Measurements from ENCODE around the gene GPI. TPM values are rescaled to one million over a fixed set of nuclear protein-coding genes. Genes with fewer than 3 reads are reported as not detected.
"Not testable (repeated sequence)": the region's sequence is repeated elsewhere in the genome, so short reads cannot be mapped to it uniquely, and the experiment has no call there.

Gene GPI
- total RNA-seq, 1 donor from 2014 or later = 192 TPM

DNA sequence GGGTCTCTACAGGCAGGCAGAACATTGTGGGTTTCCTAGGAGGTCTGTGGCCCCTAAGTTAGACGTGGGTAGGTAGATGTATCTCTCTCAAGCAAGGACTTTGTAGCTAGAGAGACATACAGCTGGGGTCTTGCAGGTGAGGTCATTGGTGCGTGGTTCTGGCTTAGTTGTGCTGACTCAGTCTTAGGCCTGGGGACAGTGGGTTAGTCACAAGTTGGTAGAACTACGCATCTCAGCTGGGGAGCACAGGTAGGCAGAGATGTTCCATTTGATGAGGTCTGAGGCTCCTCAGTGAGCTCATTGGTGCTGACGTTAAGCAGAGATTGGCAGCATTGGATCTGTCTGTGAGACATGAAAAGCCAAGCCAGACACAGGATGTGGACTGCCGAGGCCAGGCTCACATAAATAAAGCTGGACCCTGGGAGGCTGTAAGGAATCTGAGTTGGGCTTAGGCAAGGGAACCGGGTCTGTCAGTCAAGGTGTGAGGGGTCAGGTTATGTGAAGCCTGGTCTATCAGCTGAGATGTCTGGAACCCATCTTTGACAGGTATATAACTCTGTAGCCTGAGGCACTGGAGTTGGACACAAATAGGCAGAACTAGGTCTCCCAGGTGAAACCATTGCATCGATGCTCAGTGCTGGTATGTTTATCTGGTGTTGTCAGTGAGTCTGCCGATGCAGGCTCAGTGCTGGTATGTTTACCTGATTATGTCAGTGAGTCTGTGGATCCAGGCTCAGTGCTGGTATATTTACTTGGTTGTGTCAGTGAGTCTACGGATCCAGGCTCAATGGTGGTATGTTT lies 21.8 kb downstream of the GPI start:
- Mint-ChIP-seq H3K36me3 (ENCODE audit: unreplicated experiment) (peaks cover 39% of the 10 kb centered on the region), H3K27ac (ENCODE audit: unreplicated experiment) (no peak overlapping the region)

DNA sequence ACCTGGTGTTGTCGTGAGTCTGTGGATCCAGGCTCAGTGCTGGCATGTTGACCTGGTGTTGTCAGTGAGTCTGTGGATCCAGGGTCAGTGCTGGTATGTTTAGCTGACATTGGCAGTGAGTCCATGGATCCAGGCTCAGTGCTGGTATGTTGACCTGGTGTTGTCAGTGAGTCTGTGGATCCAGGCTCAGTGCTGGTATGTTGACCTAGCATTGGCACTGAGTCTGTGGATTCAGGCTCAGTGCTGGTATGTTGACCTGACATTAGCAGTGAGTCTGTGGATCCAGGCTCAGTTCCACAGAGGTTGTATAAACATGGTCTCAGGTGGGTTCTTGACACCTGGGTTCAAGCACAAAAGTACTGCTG lies 22.4 kb downstream of the GPI start:
- DNase-seq (ENCODE audit: extremely low spot score, unreplicated experiment) = no peak
- Mint-ChIP-seq H3K27ac (ENCODE audit: unreplicated experiment) (no peak overlapping the region), H3K36me3 (ENCODE audit: unreplicated experiment) (peaks cover 38% of the 10 kb centered on the region), H3K9me3 (ENCODE audit: unreplicated experiment) (no peaks in the 10 kb centered on the region), H3K4me3 (ENCODE audit: unreplicated experiment) (no peak overlapping the region), H3K4me1 (ENCODE audit: unreplicated experiment) (no peaks in the 10 kb centered on the region), H3K27me3 (ENCODE audit: unreplicated experiment) (no peaks in the 10 kb centered on the region)
- TF ChIP-seq, protein P1, sequence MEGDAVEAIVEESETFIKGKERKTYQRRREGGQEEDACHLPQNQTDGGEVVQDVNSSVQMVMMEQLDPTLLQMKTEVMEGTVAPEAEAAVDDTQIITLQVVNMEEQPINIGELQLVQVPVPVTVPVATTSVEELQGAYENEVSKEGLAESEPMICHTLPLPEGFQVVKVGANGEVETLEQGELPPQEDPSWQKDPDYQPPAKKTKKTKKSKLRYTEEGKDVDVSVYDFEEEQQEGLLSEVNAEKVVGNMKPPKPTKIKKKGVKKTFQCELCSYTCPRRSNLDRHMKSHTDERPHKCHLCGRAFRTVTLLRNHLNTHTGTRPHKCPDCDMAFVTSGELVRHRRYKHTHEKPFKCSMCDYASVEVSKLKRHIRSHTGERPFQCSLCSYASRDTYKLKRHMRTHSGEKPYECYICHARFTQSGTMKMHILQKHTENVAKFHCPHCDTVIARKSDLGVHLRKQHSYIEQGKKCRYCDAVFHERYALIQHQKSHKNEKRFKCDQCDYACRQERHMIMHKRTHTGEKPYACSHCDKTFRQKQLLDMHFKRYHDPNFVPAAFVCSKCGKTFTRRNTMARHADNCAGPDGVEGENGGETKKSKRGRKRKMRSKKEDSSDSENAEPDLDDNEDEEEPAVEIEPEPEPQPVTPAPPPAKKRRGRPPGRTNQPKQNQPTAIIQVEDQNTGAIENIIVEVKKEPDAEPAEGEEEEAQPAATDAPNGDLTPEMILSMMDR (IDR thresholded peaks at IDR 0.05) = no peak

More for the DNA sequence above, 21.8 kb downstream of the GPI start:
- Mint-ChIP-seq H3K4me1 (ENCODE audit: unreplicated experiment) (no peaks in the 10 kb centered on the region), H3K27me3 (ENCODE audit: unreplicated experiment) (no peaks in the 10 kb centered on the region), H3K4me3 (ENCODE audit: unreplicated experiment) (no peak overlapping the region), H3K9me3 (ENCODE audit: unreplicated experiment) (no peaks in the 10 kb centered on the region)
- no peak for DNase-seq (ENCODE audit: extremely low spot score, unreplicated experiment)
- TF ChIP-seq, protein P1 (IDR thresholded peaks at IDR 0.05) = no peak

DNA sequence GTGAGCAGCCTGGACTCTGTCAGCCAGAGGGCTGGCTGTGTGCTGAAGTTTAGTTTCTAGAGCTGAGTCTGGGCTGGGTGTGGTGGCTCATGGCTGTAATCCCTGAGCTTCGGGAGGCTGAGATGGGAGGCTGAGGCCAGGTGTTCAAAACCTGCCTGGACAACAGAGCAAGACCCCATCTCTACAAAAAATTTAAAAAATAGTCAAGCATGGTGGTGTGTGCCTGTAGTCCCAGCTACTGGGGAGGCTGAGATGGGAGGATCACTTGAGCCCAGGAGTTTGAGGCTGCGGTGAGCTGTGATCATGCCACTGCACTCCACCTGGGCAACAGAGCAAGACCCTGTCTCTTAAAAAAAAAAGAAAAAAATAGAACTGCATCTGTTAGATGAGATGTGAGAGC lies 23.7 kb downstream of the GPI start:
- not testable (repeated sequence) for H3K27me3 Mint-ChIP-seq (ENCODE audit: unreplicated experiment); H3K9me3 Mint-ChIP-seq (ENCODE audit: unreplicated experiment); DNase-seq (ENCODE audit: extremely low spot score, unreplicated experiment); H3K4me3 Mint-ChIP-seq (ENCODE audit: unreplicated experiment); H3K4me1 Mint-ChIP-seq (ENCODE audit: unreplicated experiment); H3K27ac Mint-ChIP-seq (ENCODE audit: unreplicated experiment)
- H3K36me3 Mint-ChIP-seq (ENCODE audit: unreplicated experiment) = peaks cover 24% of the 10 kb centered on the region

DNA sequence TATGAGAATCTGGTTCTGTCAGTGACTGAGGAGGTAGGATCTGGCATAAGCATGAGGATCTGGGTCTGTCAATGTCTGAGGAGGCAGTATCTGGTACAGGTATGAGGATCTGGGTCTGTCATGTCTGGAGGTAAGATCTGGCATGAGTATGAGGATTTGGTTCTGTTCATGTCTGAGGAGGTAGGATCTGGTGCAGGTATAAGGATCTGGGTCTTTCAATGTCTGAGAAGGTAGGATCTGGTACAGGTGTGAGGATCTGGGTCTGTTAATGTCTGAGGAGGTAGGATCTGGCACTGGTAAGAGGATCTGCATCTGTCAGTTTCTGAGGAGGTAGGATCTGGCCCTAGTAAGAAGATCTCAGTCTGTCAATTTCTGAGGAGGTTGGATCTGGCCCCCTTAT lies 26.8 kb downstream of the GPI start:
- no peaks in the 10 kb centered on the region for H3K27me3 Mint-ChIP-seq (ENCODE audit: unreplicated experiment)
- no peak overlapping the region for H3K27ac Mint-ChIP-seq (ENCODE audit: unreplicated experiment)
- H3K4me1 Mint-ChIP-seq (ENCODE audit: unreplicated experiment) = no peaks in the 10 kb centered on the region
- H3K9me3 Mint-ChIP-seq (ENCODE audit: unreplicated experiment) = no peaks in the 10 kb centered on the region
- TF ChIP-seq, protein P1 (IDR thresholded peaks at IDR 0.05) = no peak
- peaks cover 3% of the 10 kb centered on the region for H3K36me3 Mint-ChIP-seq (ENCODE audit: unreplicated experiment)
- H3K4me3 Mint-ChIP-seq (ENCODE audit: unreplicated experiment) = no peak overlapping the region
- no peak for DNase-seq (ENCODE audit: extremely low spot score, unreplicated experiment)

DNA sequence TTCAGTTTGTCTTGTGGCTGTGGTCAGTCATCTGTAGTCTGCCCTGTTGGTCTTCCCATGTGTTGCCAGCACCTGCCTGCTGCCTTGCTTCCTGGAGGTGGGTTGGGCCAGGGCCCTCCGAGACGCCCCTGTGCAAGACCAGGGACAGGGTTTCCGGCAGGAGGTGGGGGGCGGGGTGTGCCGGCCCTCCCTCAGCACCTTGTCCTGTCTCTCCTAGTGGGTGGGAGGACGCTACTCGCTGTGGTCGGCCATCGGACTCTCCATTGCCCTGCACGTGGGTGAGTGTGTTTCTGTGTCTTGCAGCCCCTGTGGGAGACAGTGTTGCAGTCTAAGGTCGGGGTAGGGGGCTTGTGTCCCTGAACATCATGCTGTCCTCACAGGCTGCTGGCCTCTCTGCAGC lies 28.0 kb downstream of the GPI start:
- Mint-ChIP-seq H3K36me3 (ENCODE audit: unreplicated experiment) (peaks cover 3% of the 10 kb centered on the region), H3K27me3 (ENCODE audit: unreplicated experiment) (no peaks in the 10 kb centered on the region), H3K4me1 (ENCODE audit: unreplicated experiment) (no peaks in the 10 kb centered on the region), H3K4me3 (ENCODE audit: unreplicated experiment) (no peak overlapping the region), H3K27ac (ENCODE audit: unreplicated experiment) (no peak overlapping the region), H3K9me3 (ENCODE audit: unreplicated experiment) (no peaks in the 10 kb centered on the region)
- TF ChIP-seq, protein P1 (IDR thresholded peaks at IDR 0.05) = no peak
- no peak for DNase-seq (ENCODE audit: extremely low spot score, unreplicated experiment)
